22Rv1 (cell line): ENCODE data around the gene NPDC1.
A peak's percentile ranks its signal among the peaks of the same experiment; 100 is the strongest.

Experiments used
- H3K27ac ChIP-seq: fragments of 450-650 bp; 2 replicates; pipeline ENCODE4 v1.5.1; 2017
- CTCF ChIP-seq: fragments of 450-650 bp; IDR thresholded peaks from 2 replicates; pipeline ENCODE4 v1.5.1; 2017; ENCODE audit warnings: mild to moderate bottlenecking
- ZFX ChIP-seq: fragments of 450-650 bp; IDR thresholded peaks from 2 replicates; pipeline ENCODE4 v1.6.1; 2017; ENCODE audit warnings: antibody characterized with exemption, borderline replicate concordance

NPDC1 gene

DNA sequence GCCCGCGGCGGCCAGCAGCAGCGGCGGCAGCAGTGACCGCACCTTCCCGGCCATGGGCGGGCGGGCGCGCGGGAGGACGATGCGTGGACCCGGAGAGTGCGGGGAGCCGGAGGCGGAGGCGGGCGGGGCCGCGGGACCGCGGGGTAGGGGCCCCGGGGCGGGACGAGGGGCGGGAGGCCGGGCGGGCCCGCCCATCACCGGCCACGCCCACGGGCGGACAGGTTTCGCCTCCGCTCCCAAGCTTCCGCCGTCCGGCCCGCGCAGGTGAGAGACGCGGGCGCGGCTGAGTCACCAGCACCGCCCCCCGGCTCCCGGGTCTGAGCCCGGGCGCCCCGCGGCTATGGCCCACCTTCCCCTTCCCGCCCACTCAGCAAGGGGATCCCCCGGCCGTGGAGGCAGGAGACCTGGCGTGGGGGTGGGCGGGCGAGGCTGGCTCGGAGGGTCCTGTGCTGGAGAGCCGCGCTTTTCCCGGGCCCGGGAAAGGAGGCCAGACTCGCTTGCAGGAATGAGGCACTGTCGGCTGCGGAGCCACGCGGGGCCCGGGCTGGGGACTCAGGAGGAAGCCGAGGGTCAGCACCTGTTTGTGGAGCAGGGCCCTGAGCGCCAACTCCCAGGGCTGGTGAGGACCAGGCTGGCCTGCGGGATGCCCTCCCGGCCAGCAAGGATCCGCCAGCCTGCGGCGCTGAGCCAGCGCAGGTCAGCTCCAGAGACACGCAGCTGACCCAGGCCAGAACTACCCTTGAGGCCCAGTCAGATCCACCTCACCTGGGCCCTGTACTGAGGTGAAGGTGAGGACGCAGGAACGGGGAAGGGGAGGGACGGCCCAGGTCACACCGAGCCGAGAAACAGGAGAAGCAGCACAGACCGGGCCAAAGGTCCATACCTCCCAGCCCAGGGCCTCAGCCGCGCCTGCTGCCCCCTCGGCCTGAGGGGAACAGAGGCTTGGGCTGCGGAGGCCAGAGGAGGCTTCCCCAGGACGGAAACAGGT lies 8.3 kb upstream of the NPDC1 start, which contains the start of gene ENTPD2:
ENTPD2 (minus strand) TSS at position 118 of the 988 bp plus-strand sequence; CDS start at position 54, 64 bp downstream.
- peak within 1 kb of the TSS; percentile 83 for H3K27ac ChIP-seq
- TF ChIP-seq ZFX (no peak), CTCF (no peak)

GRCh38 chr9:137052998-137053943 lies 7.3 kb upstream of the NPDC1 start:
- TF ChIP-seq CTCF (no peak), ZFX (no peak)
- H3K27ac ChIP-seq: peak overlapping the region; percentile 83

- H3K27ac ChIP-seq: peak overlapping the region; percentile 83; the same call in 1 of the 2 replicates
Observed at GRCh38 chr9:137052293-137052692, 6.3 kb upstream of the NPDC1 start.

GRCh38 chr9:137051145-137051724 lies 5.3 kb upstream of the NPDC1 start:
- TF ChIP-seq ZFX (no peak), CTCF (no peak)
- no peak overlapping the region for H3K27ac ChIP-seq

More at GRCh38 chr9:137052293-137052692, 6.3 kb upstream of the NPDC1 start:
- no peak for TF ChIP-seq CTCF
- TF ChIP-seq ZFX: no peak

DNA sequence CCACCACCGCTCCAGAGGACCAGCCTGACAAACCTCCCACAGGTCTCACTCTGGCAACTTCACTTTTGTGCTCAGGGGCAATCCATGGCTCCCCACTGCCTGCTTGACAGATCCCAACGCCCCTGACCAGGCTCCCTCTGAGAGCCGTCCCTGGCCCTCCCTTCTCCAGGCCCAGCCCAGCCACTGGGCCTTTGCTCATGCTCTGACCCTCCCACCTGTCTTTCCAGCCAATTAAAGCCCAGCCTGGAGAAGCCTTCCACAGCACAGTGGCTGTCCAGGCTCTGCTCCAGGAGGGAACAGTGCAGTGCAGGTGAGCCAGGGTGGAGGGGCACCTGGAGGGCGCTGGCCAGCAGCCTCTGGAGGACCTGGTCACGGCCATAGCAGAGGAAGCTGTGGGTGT lies 4.6 kb upstream of the NPDC1 start:
- no peak for TF ChIP-seq CTCF
- no peak for TF ChIP-seq ZFX
- H3K27ac ChIP-seq: 0 out of 2 replicates have a peak overlapping the region, but pooled peaks have one; percentile 1

GRCh38 chr9:137049544-137050449 lies 3.8 kb upstream of the NPDC1 start:
- peak overlapping the region; percentile 96 for H3K27ac ChIP-seq
- no peak for TF ChIP-seq ZFX
- peak; percentile 49 for TF ChIP-seq CTCF
